Activated naive CD4-positive, alpha-beta T cell treated with anti-CD3 and anti-CD28 coated beads for 36 hours (primary cell): ENCODE results near the gene PSMB9. TPM values are rescaled to one million over a fixed set of nuclear protein-coding genes. Genes with fewer than 3 reads are reported as not detected.

Source experiments
- CTCF ChIA-PET: fragments of 350-600 bp; sonication (Branson Sonifier 250); formaldehyde crosslinking; loops from one replicate; lab custom pipeline; 2021; ENCODE audit warnings: antibody characterized with exemption; lab: Charles Lee
- DNase-seq: peaks from one replicate; pipeline ENCODE4 v3.0.0-alpha.2; 2020
- H3K27ac Mint-ChIP-seq: one replicate; pipeline ENCODE4 v1.8.0; 2021; ENCODE audit warnings: mild to moderate bottlenecking, mixed read lengths
- H3K27me3 Mint-ChIP-seq: one replicate; pipeline ENCODE4 v1.8.0; 2021; ENCODE audit warnings: low read depth, mixed read lengths
- H3K36me3 Mint-ChIP-seq: one replicate; pipeline ENCODE4 v1.8.0; 2021; ENCODE audit warnings: low read depth, mixed read lengths
- H3K4me1 Mint-ChIP-seq: one replicate; pipeline ENCODE4 v1.8.0; 2021; ENCODE audit warnings: low read depth, mixed read lengths
- H3K4me3 Mint-ChIP-seq: one replicate; pipeline ENCODE4 v1.8.0; 2021; ENCODE audit warnings: mild to moderate bottlenecking, moderate library complexity, mixed read lengths
- H3K9me3 Mint-ChIP-seq: one replicate; pipeline ENCODE4 v1.8.0; 2021; ENCODE audit warnings: mixed read lengths
- intact Hi-C: fragments of 100-400 bp; cut with micrococcal nuclease; formaldehyde crosslinking; loops from one replicate; pipeline ENCODE4 v1.15.1; 2023
- total RNA-seq, 2 experiments: library from RNA; stranded (reverse); gene quantifications; one replicate each; pipeline ENCODE4 v1.2.3, GENCODE V29; 2021

The PSMB9 gene
- total RNA-seq, 2 experiments from 2014 or later, result 238 to 241 TPM

GRCh38 chr6:32852018-32852843, 1.8 kb upstream of the PSMB9 start:
- peaks cover 83% of the 10 kb centered on the region for H3K36me3 Mint-ChIP-seq
- CTCF ChIA-PET, result interaction anchor here (1.1 to 7.8 kb wide), 3 partner anchors 13 to 16 kb away, joined by 6 to 153 read pairs (median 19); partner anchors contain the start of gene TAP2
- peaks cover 67% of the 10 kb centered on the region for H3K4me1 Mint-ChIP-seq
- peak overlapping the region; percentile 99 for H3K27ac Mint-ChIP-seq
- peak overlapping the region; percentile 100 for H3K4me3 Mint-ChIP-seq
- intact Hi-C loops, result loop anchor here (2.0 to 5.0 kb wide), 3 partner anchors 560 to 723 kb away; partner anchors contain the start of genes ATF6B and PHF1
- peak; percentile 52 for DNase-seq
- H3K27me3 Mint-ChIP-seq, result no peaks in the 10 kb centered on the region
- no peaks in the 10 kb centered on the region for H3K9me3 Mint-ChIP-seq

- Mint-ChIP-seq H3K36me3 (peaks cover 83% of the 10 kb centered on the region), H3K9me3 (no peaks in the 10 kb centered on the region), H3K4me1 (peaks cover 67% of the 10 kb centered on the region), H3K27ac (peak overlapping the region; percentile 99), H3K27me3 (no peaks in the 10 kb centered on the region), H3K4me3 (peak overlapping the region; percentile 100)
- peak; percentile 88 for DNase-seq
- CTCF ChIA-PET, result interaction anchor here (0.7 to 7.8 kb wide), 6 partner anchors 8 to 136 kb away, joined by 3 to 153 read pairs (median 12); partner anchors contain the start of genes PSMB8 and TAP2
- intact Hi-C loops, result loop anchor here (1.0 to 5.0 kb wide), 4 partner anchors 9 to 724 kb away; partner anchors contain the start of genes ATF6B, PHF1 and PSMB8
These were observed 1.0 kb upstream of the PSMB9 start for GRCh38 chr6:32852844-32853540.

GRCh38 chr6:32854376-32855178, 585 bp downstream of the PSMB9 start:
- H3K36me3 Mint-ChIP-seq, result peaks cover 85% of the 10 kb centered on the region
- intact Hi-C loops, result loop anchor here (1.0 to 5.0 kb wide), 4 partner anchors 13 to 657 kb away; partner anchors contain the start of genes PHF1 and TAP2
- CTCF ChIA-PET, result interaction anchor here (0.9 to 7.8 kb wide), 11 partner anchors 9 to 130 kb away, joined by 3 to 153 read pairs (median 6); partner anchors contain the start of genes PSMB8 and TAP2
- no peaks in the 10 kb centered on the region for H3K9me3 Mint-ChIP-seq
- H3K27ac Mint-ChIP-seq, result peak overlapping the region; percentile 100
- peak overlapping the region; percentile 100 for H3K4me3 Mint-ChIP-seq
- peak; percentile 73 for DNase-seq
- peaks cover 68% of the 10 kb centered on the region for H3K4me1 Mint-ChIP-seq
- no peaks in the 10 kb centered on the region for H3K27me3 Mint-ChIP-seq

GRCh38 chr6:32855467-32856174, 1.6 kb downstream of the PSMB9 start:
- intact Hi-C loops, result no loop called here
- Mint-ChIP-seq H3K4me1 (peaks cover 64% of the 10 kb centered on the region), H3K9me3 (no peaks in the 10 kb centered on the region), H3K27ac (peak overlapping the region; percentile 100), H3K27me3 (no peaks in the 10 kb centered on the region), H3K36me3 (peaks cover 81% of the 10 kb centered on the region), H3K4me3 (peak overlapping the region; percentile 100)
- CTCF ChIA-PET, result interaction anchor here (0.6 to 7.8 kb wide), 11 partner anchors 10 to 897 kb away, joined by 3 to 153 read pairs (median 4); partner anchors contain the start of genes SKIC2 and TAP2
- DNase-seq, result no peak

- intact Hi-C loops, result no loop called here
- H3K27ac Mint-ChIP-seq, result peak overlapping the region; percentile 66
- no peak overlapping the region for H3K4me3 Mint-ChIP-seq
- no peak for DNase-seq
- no peaks in the 10 kb centered on the region for H3K27me3 Mint-ChIP-seq
- peaks cover 57% of the 10 kb centered on the region for H3K4me1 Mint-ChIP-seq
- peaks cover 69% of the 10 kb centered on the region for H3K36me3 Mint-ChIP-seq
- CTCF ChIA-PET, result interaction anchor here (0.6 to 7.8 kb wide), 6 partner anchors 10 to 127 kb away, joined by 3 to 153 read pairs (median 5); partner anchors contain the start of gene TAP2
- no peaks in the 10 kb centered on the region for H3K9me3 Mint-ChIP-seq
These were observed 3.3 kb downstream of the PSMB9 start for GRCh38 chr6:32857156-32857891.

- Mint-ChIP-seq H3K9me3 (no peaks in the 10 kb centered on the region), H3K27ac (peak overlapping the region; percentile 73), H3K36me3 (peaks cover 62% of the 10 kb centered on the region), H3K4me3 (no peak overlapping the region), H3K27me3 (no peaks in the 10 kb centered on the region), H3K4me1 (peaks cover 57% of the 10 kb centered on the region)
- intact Hi-C loops, result no loop called here
- CTCF ChIA-PET, result interaction anchor here (1.5 to 7.8 kb wide), 4 partner anchors 10 to 126 kb away, joined by 4 to 153 read pairs (median 9); partner anchors contain the start of gene TAP2
- no peak for DNase-seq
These were observed 4.2 kb downstream of the PSMB9 start for GRCh38 chr6:32858194-32858593.

- intact Hi-C loops, result no loop called here
- H3K4me1 Mint-ChIP-seq, result peaks cover 55% of the 10 kb centered on the region
- CTCF ChIA-PET, result interaction anchor here (1.2 kb wide), 1 partner anchor 22 kb away, joined by 9 read pairs; the partner anchor contains the start of gene TAP2
- H3K36me3 Mint-ChIP-seq, result peaks cover 47% of the 10 kb centered on the region
- H3K27ac Mint-ChIP-seq, result peak overlapping the region; percentile 72
- no peaks in the 10 kb centered on the region for H3K27me3 Mint-ChIP-seq
- H3K4me3 Mint-ChIP-seq, result no peak overlapping the region
- no peaks in the 10 kb centered on the region for H3K9me3 Mint-ChIP-seq
- no peak for DNase-seq
These were observed 6.7 kb downstream of the PSMB9 start for GRCh38 chr6:32860674-32861073.

GRCh38 chr6:32862725-32863124, 8.7 kb downstream of the PSMB9 start:
- CTCF ChIA-PET, result interaction anchor here (0.7 kb wide), 1 partner anchor 437 kb away, joined by 3 read pairs; no protein-coding TSS in a partner anchor
- peaks cover 56% of the 10 kb centered on the region for H3K4me1 Mint-ChIP-seq
- no peaks in the 10 kb centered on the region for H3K27me3 Mint-ChIP-seq
- no peaks in the 10 kb centered on the region for H3K9me3 Mint-ChIP-seq
- H3K27ac Mint-ChIP-seq, result no peak overlapping the region
- H3K4me3 Mint-ChIP-seq, result no peak overlapping the region
- intact Hi-C loops, result no loop called here
- H3K36me3 Mint-ChIP-seq, result peaks cover 29% of the 10 kb centered on the region
- DNase-seq, result no peak

GRCh38 chr6:32865724-32866443, 11.9 kb downstream of the PSMB9 start:
- intact Hi-C loops, result loop anchor here (5.0 kb wide), 1 partner anchor 164 kb away; no protein-coding TSS in a partner anchor
- no peaks in the 10 kb centered on the region for H3K27me3 Mint-ChIP-seq
- H3K36me3 Mint-ChIP-seq, result peaks cover 2% of the 10 kb centered on the region
- no peak for DNase-seq
- CTCF ChIA-PET, result interaction anchor here (7.2 kb wide), 1 partner anchor 24 kb away, joined by 204 read pairs; the partner anchor contains the start of genes PSMB8 and TAP2
- peaks cover 42% of the 10 kb centered on the region for H3K4me1 Mint-ChIP-seq
- no peak overlapping the region for H3K4me3 Mint-ChIP-seq
- no peaks in the 10 kb centered on the region for H3K9me3 Mint-ChIP-seq
- peak overlapping the region; percentile 27 for H3K27ac Mint-ChIP-seq
